Kasumi-1 (cell line): Measurements from ENCODE around the gene NUMBL.
"Not testable (repeated sequence)": the region's sequence is repeated elsewhere in the genome, so short reads cannot be mapped to it uniquely, and the experiment has no call there.

Experiments used
- DNase-seq, 2 experiments: peaks; one replicate each; lab custom pipeline; 2025; lab: John Stamatoyannopoulos, UW

The NUMBL gene

DNA sequence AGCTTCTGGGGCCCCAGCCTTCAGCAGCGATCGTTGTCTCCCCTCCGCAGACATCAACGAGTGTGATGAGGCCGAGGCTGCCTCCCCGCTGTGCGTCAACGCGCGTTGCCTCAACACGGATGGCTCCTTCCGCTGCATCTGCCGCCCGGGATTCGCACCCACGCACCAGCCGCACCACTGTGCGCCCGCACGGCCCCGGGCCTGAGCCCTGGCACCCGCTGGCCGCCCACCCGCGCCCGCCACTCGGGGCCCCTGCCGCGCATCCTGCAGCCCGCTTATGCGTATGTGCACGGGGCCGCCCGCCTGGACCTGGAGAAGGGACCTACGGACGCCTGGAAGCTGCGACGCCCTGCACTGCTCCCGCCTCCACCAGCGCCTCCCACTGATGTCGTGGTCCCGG lies 61.1 kb downstream of the NUMBL start:
- no peak for DNase-seq

DNA sequence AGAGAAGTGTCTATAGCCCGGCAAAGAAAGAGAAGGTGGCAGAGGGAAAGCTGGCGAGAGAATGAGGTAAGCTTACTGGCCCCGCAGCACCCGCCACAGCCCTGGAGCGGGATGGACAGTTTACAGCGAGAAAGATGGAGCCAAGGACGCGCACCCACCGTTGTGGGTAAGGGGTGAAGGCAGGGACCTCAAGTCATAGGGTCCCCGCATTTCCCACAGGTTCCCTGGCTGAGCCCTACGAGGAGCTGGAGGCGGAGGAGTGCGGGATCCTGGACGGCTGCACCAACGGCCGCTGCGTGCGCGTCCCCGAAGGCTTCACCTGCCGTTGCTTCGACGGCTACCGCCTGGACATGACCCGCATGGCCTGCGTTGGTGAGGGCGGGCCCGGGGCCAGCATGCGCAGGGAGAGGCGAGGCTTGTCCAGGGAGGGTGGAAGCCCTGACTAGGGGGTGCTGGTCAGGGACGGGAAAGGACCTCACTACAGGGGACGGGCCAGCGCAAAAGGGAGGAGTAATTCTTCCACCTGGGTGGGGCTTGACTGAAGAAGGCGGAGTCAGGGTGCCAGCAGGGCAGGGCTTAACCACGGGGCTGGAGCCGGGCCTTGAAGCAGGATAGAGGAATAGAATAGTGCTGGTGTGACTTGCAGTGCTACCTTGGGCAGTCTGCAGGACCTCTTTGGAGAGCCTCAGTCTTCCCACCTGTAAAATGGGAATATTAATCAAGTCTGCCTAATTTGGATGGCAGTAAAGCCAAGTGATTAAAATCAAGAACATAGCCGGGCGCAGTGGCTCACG lies 62.8 kb downstream of the NUMBL start:
- DNase-seq = no peak

DNA sequence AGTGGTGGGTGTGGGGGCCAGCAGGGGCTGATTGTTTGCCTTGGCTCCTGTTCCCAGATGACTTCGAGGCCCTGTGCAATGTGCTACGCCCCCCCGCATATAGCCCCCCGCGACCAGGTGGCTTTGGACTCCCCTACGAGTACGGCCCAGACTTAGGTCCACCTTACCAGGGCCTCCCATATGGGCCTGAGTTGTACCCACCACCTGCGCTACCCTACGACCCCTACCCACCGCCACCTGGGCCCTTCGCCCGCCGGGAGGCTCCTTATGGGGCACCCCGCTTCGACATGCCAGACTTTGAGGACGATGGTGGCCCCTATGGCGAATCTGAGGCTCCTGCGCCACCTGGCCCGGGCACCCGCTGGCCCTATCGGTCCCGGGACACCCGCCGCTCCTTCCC lies 63.5 kb downstream of the NUMBL start:
- no peak for DNase-seq

DNA sequence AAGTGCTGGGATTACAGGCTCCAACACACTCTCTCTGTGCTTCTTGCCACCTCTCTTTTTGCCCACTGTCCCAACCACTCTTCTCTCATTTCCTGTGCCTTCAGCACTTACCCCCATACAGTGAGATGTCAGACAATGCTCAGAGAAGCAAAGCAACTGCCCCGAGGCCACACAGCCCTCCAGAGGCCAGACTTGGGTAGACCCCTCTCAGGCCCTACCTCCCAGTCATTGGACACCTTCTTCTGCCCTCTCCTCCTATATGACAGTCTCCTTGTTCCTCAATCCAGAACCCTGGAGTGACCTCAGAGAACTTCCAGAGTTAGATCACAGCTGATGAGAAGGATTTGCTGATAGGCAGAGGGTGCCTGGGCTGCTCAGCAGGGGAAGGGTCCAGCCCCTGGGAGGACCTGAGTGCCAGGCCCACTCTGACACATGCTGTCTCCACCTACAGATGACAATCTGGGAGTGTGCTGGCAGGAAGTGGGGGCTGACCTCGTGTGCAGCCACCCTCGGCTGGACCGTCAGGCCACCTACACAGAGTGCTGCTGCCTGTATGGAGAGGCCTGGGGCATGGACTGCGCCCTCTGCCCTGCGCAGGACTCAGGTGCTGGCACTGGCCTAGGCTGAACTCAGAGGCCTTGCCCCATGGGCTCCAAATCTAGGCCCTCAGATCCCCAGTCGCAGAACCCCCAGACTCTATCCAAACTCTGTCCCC lies 64.9 kb downstream of the NUMBL start:
- no peak for DNase-seq

DNA sequence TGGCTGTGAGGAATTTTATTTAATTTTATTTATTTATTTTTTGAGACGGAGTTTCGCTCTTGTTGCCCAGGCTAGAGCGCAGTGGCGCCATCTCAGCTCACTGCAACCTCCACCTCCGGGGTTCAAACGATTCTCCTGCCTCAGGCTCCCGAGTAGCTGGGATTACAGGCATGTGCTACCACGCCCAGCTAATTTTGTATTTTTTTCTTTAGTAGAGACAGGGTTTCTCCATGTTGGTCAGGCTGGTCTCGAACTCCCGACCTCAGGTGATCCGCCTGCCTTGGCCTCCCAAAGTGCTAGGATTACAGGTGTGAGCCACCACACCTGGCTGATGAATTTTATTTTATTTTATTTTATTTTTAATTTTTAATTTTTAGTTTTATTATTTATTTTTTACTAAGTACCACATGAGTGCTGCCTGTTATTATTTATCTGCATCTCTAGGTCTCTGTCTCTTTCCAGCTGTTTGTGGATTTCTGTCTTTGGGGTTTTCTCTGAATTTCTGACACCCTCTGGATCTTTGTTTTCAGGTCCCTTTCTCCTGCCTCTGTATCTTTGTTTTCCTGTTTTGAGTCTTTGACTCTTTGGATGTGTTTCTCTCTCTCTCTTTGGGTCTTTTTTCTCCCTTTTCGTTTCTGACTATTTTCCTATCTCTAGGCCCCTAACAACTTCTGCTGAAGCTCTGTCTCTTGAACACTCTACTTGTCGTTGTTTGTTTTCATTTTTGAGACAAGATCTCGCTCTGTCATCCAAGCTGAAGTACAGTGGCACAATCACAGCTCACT lies 65.9 kb downstream of the NUMBL start:
- DNase-seq = not testable (repeated sequence)

DNA sequence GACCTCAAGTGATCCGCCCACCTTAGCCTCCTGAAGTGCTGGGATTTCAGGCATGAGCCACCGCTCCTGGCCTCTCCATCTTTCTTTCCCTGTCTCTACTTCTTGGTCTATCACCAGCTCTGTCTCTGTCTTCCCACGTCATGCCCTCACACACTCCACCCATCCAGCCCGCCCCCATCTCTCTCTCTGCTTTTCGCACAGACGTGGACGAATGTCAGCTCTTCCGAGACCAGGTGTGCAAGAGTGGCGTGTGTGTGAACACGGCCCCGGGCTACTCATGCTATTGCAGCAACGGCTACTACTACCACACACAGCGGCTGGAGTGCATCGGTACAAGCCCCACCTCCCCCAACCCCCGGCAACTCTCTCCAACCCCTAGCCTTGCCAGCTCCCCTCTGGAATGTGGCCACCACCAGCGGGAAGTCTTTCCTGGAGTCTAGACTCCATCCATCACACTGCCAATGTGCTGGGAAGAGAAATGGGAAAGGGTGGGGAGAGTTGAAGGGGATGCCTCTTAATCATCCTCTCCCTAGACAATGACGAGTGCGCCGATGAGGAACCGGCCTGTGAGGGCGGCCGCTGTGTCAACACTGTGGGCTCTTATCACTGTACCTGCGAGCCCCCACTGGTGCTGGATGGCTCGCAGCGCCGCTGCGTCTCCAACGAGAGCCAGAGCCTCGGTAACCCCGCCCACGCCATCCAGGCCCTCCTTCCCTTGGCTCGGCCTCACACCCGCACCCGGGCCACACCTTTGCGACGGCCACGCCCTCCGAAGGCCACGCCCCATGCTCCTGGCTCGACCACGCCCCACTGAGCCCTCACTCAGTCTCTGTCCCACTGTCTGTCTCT lies 66.8 kb downstream of the NUMBL start:
- DNase-seq = no peak

DNA sequence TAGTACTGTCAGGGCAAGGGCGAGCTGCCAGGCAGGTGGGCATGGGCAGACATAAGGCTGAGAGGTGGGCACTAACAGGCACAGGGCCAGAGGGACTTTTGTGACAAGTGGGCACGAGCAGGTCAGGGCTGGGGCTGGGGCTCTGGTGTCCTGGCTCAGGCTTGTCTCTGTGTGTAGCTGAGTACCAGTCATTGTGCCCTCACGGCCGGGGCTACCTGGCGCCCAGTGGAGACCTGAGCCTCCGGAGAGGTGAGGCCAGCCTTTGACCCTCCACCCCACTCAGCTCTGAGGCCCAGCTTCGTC lies 67.7 kb downstream of the NUMBL start:
- no peak for DNase-seq

DNA sequence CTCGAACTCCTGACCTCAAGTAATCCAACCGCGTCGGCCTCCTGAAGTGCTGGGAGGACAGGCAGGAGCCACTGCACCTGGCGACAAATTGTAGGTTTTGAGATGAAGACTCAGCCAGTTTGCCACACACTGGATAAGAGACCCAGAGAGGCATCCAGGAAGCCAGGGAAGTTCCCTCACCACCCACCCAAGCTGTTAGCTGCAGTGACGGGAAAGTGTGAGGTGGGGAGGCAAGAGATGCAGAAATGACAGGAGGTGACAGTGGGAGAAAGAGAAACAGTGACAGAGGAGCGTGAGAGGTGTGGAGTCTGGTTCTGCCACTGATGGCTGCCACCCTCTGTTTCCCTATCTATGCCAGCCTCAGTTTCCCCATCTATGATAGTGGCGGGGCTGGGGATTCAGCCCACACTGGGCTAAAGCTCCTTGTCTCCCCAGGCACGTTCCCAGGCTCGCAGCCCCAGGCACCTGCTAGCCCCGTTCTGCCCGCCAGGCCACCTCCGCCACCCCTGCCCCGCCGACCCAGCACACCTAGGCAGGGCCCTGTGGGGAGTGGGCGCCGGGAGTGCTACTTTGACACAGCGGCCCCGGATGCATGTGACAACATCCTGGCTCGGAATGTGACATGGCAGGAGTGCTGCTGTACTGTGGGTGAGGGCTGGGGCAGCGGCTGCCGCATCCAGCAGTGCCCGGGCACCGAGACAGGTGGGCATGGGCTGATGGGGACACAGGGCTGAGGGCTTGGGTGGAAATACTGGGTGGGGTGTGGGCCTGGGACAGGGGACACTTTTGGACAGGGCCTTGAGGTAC lies 68.3 kb downstream of the NUMBL start:
- DNase-seq = no peak

DNA sequence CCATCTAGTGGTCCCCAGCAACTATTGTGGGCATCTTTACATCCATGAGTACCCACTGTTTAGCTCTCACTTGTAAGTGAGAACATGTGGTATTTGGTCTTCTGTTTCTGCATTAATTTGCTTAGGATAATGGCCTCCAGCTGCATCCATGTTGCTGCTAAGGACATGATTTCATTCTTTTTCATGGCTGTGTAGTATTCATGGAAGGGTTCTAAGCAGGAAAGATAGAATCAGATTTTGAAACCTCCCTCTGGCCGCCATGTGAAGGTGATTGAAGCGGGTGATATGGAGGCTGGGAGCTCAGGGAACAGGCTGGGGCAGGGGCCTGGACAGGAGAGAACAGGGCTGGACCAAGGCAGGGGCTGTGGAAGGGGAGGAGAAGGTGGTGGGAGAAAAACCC lies 69.2 kb downstream of the NUMBL start:
- no peak for DNase-seq

DNA sequence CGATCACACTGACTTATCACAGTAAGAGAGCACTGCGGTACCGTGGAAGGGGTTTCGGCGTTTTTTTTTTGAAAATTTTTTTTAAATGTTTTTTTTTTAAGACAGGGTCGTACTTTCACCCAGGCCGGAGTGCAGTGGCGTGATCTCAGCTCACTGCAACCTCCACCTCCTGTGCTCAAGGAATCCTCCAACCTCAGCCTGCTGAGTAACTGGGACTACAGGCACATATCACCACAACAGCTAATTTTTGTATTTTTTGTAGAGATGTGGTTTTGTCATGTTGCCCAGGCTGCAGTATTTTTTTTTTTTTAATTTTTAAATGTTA lies 70.3 kb downstream of the NUMBL start:
- no peak for DNase-seq

DNA sequence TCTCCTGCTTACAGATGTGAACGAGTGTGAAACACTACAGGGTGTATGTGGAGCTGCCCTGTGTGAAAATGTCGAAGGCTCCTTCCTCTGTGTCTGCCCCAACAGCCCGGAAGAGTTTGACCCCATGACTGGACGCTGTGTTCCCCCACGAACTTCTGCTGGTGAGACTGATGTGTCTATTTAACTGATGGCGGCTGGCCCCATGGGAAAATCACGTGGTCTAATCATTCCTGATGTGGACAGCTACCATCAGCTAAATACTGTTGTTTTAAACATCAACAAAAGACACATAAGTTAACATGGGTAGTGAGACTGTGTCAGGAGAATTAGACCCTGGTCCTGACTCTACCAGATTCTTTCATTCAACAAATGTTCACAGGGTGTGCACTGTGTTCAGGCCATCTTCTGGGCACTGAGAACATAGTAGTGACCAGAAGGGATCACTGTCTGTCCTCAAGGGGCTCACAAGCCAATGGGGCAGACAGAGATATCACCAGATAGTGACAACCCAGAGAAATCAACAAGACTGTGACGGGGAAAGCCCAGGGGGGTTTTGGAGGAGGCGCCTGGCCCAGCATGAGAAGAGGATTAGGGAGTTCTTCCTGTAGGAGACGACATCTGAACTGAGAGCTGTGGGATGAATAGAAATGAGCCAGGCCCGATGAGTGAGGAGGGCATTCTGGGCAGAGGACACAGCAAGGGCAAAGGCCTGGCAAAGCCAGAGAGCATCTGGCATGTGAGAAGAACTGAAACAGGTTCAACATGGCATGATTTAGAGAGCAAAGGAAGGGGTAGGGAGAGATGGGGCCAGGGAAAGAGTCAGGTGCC lies 70.9 kb downstream of the NUMBL start:
- no peak for DNase-seq

DNA sequence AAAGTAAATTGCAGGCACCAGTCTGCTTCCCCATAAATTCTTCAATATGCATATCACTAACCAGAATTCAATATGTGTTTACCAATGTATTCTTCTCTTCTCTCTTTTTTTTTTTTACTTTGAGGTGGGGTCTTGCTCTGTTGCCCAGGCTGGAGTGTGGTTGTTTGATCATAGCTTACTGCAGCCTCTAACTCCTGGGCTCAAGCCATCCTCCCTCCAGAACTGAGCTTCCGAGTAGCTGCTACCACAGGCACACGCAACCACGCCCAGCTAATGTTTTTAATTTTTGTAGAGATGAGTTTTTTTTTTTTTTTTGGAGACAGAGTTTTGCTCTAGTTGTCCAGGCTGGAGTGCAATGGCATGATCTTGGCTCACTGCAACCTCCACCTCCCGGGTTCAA lies 72.5 kb downstream of the NUMBL start:
- DNase-seq = no peak

DNA sequence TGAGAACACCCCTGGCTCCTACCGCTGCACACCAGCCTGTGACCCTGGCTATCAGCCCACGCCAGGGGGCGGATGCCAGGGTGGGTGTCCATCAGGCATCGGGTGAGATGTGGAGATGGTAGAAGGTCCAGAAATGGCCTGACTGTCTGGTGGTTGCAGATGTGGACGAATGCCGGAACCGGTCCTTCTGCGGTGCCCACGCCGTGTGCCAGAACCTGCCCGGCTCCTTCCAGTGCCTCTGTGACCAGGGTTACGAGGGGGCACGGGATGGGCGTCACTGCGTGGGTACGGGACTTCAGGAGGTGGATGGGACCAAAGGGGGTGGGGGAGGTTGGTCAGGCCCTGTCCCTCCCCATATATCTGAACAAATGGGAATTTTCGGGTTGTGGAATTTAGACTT lies 73.5 kb downstream of the NUMBL start:
- no peak for DNase-seq

DNA sequence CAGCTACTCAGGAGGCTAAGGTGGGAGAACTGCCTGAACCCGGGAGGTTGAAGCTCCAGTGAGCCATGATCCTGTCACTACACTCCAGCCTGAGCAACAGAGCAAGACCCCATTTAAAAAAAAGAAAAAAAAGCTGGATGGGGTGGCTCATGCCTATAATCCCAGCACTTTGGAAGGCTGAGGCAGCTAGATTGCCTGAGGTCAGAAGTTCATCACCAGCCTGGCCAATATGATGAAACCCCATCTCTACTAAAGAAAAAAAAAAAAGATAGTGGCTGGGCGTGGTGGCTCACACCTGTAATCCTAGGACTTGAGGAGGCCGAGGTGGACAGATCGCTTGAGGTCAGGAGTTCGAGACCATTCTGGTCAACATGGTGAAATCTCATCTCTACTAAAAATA lies 74.3 kb downstream of the NUMBL start:
- DNase-seq = no peak
